Fibroblast of peridontal ligament (primary cell): ENCODE data around the gene FOXJ1.

Source experiments
- DNase-seq: peaks from one replicate; pipeline ENCODE4 v3.0.0-alpha.2; 2010; ENCODE audit errors: extremely low read depth

The FOXJ1 gene

DNA sequence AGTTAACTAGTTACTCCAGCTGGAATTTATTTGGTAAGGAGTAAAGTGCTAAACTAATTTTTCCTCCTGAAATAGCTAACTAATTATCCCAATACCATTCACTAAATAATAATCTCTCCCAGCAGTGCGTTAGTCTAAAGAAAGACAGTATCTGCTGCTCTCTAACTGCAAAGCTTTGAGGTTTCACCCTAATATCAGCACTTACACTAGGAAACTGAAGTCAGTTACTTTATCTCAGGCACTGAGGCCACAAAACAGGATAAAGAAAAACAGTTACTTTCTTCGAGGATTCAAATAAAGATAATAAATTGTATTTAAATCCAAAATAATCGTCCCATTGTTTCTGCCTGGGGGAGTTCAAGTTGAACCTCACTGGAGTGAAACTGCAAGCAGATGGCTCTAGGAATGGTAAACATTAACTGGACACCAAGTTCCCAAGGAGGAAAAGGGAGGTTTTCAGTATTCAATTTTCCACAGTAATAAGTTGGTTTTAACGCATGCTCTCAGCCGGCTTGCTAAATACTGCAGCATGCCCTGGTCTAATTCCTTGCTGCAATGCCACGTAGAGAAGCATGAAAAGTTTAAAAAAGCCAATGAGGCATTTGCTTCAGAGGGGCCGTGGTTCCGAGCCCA is 20.0 kb upstream of the FOXJ1 start:
- DNase-seq: no peak

DNA sequence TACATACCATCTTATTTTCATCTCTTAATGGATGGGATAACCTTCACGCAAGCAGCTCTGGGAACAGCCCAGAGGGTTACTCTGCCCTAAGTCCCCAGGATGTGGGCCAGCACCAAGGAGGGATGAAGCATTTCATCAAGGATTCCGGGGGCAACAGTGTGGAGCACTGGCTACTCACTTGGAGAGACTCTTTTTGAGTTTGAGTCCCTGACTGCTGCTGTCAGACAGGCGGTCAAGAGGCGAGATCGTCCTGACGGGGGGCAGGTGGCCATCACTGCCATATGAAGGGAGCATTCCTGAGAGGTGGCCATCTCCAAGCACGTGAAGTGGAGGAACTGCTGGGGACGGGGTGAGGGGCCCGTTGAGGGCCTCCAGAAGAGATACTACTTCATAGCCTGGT is 18.1 kb upstream of the FOXJ1 start:
- no peak for DNase-seq

DNA sequence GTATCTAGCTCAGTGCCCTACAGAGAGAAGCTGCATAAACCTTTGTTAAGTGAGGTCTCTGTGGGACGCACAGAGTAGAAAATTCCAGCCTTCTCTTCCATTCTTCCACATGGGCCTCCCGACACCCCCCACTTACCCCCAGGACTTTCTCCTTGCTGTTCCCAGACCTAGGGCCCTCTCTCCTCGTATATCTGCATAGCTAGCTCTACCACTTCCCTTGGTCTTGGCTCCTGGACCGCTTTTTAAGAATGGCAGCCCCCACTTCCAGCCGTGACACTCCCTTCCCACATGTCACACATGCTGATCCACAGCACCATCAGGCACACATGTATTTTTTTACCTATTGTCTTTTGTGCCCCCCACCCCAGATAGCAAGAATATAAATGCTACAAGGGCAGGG is 16.7 kb upstream of the FOXJ1 start:
- no peak for DNase-seq

DNA sequence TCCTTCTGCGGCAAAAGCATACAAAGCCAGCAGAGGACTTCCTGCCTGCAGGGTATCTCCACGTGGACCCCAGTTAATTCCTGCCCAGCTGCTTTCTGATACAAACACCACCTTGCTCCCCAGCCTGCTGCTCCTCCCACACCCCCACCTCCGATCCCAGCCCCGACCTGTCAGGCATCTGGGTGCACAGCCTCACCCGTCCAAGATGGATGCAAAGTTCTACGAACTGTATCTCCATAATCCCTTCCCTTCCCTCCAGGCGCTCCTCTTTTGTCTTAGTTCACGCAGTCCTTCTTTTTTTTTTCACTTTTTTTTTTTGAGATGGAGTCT is 15.6 kb upstream of the FOXJ1 start:
- no peak for DNase-seq

DNA sequence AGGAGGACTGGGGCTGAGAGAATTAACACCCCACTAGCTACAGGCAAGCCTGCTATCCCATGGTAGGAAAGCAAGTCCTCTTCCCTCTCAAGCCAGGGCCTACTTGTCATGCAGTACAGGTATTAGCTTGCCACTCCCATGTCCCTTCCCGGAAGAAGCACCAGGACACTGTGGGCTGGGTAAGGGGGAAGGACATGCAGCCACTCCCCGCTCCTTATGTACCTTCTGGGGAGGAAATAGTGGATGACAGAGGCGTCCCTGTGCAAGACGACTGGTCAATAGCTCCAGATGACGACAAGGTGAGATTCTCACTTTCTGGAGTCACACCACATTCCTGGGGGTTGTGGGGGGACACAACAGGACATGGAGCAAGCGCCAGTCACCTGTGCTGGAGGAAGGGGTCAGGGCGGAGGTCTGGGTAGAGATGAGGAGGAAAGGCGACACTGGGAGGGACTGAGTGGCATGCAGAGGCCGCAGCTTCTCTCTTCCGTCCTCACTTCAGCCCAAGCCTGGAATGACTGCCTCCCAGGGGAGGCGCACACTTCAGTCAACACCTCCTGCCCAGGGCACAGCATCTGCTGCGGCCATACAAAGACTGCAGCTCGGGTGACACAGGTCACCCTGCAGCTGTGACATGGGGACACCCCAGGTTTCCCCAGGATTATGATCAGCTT is 15.1 kb upstream of the FOXJ1 start:
- DNase-seq: no peak

DNA sequence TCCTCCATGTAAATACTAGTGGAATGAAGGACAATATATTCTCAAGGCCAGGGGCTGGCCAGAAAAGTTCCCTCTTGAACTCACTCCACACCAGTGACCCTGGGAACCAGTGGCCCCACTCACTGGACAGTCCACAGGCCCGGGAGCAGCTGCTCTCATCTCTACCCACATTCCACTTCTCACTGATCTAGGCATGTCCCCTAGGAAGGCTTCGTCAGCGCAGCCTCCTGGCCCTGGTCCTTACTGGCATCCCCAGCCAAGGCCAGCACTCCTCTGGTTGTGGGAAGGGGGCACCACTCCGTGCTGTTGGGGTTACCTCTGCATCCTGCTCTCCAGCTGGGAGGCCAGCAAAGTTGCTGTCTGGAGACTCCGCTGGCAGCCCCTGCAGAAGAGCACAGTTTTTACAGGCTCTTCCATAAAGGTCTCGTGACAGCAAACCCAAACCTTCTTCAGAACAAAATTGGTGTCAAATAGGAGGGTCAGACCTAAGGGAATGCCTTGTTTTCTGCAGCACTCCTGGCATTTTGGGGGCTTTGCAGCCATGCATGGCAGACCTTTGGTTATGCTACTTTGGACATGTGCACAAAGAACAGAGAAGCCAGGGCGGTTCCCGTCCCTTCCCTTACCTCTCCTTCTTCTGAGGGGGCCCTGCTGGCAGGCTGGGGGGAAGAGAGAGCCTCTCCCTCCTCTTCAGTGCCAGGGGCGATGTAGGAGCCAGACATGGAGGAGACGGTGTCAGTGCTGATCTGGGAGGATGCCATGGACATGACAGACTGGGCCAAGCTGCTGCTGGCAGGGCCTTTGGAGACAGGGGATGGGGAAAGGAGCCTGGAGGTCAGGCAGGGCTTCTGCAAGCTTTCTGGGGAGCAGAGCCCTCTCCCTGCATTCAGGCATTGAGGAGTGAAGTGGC is 14.1 kb upstream of the FOXJ1 start:
- no peak for DNase-seq

DNA sequence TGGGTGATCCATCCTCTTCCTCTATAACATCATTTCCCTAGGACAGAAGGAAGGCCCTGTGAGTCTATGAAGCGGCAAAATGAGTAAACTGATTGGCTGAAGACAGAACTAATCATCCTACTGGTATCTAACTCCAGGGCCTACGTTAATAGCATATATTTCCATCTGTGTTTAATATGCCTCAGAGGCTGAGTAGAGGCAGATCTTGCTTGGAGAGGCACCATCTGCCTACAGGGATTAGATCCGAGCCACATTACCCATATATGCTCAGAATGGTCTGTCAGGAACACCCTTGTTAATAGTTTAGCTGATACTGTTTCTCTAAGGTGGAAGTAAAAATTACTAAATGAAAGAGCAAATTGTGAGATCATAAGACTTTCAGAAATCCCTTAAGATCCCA is 13.2 kb upstream of the FOXJ1 start:
- DNase-seq: no peak

DNA sequence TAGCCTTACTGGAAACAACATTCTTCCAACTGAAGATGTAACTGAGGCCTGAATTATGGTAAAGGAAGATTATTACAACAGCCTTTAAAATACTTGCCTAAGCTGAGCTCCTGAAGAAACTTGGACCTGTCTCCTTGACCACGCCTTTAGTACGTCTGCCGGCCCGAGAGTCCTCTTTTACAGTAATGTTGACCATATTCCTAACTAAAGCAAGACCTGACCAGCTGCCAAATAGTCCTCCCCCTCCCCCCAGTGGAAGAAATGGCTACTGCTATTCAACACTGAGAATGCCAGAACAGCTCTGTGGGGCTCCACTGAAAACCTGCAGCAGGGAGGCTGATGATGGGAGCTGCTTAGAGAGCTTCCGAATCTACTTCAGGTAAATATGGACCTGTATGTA is 12.6 kb upstream of the FOXJ1 start:
- DNase-seq: peak; percentile 21

DNA sequence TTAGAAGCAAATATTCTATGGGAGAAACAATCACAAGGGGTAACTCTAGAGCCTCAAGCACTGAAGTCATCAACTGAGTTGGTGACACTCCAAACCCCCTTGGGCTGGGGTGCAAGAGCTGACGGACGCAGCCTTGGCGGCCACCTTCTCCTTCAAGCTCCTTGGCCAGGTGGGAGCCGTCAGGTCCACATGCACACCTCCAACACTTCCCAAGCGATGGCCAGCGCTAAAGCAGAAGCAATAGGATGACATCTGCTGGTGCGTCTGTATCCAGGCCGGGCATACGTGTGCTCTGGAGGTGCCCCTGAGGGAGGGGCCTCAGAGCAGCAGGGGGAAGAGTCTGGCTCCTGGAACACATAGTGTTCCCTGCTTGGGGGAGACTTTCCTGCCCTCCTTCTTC is 12.2 kb upstream of the FOXJ1 start:
- no peak for DNase-seq

DNA sequence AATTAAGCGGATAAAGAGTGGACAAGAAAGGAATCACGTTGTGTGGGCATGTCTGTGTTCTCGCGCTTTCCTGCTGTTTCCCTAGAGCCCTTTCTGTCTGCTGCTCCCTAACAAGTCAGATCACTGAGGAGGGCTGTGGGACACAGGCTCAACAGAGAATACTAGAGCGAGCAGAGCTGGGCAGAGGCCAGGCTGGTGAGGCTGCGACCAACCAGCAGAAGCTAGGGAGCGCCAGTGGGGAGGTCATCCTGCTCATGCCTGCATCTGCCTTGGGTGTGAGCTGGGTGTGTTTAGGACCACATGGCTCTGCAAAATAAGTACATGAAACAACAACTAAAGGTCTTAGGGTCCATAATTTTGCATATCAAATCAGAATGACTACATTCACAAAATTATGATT is 11.5 kb upstream of the FOXJ1 start:
- no peak for DNase-seq

DNA sequence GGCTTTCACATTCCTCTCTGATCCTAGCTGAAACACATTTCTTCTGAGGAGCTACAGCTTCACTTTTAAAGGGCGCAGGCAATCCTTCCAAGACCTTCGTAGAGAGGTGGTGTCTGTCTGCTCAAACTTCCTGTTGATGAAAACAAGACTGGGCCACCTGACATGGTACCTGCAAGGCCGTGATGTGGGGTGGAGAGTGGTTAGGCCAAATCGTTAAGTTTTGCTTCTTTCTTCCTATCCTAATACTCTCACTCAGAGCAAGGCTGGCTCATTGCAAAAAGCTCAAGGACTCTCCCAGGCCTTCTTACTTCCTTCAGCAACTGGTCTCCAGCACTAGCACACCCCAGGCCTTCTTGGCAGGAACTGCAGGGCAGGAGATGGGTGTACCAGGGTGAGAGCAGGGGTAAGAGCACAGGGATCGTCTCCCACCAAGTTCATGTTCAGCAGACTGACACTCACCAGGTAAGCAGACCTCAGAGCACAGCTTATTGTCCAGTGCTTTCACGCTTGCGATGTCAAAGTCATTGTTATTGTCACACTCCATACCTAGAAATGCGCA is 10.9 kb upstream of the FOXJ1 start:
- no peak for DNase-seq

DNA sequence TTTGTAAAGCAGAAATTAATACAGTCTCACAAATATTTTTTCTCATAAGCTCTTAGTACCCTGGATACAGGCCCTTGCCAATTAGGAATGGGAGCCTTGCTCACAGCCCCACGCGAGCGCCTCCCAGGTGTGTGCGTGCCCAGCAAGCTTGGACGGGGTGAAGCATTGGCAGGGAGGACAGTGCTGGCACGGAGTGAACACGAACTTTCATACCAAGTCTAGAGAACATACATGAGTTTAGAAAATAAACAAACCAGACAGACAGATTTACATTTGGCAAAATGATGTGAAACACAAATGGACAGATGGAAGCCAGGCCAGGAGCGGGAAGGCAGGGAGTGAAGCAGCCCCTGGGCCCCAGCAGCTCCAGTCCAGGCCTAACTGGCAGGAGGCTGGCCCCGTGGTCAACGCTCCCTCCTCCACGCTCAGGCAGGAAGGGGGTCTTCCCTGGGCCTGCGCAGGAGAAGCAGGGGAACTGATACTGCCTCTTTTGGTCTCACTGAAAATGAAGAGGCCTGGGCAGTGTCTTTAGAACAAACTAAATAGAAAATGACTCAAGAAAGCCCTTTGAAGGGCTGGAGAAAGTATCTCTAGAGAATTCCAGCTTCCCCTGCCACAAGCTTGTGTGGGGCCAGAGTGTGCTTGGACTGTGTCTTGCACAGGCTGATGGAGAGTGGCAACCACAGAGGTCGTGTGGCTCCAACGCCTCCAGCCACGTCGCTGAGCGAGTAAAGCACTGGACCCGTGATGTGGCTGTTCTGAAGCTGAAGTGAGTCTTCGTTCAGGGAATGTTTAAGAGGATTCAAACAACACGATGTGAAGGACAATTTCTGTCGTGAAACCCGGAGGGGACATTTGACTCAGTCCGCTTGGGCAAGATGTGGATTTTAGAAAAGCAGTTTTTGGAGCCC is 9.9 kb upstream of the FOXJ1 start:
- DNase-seq: no peak

DNA sequence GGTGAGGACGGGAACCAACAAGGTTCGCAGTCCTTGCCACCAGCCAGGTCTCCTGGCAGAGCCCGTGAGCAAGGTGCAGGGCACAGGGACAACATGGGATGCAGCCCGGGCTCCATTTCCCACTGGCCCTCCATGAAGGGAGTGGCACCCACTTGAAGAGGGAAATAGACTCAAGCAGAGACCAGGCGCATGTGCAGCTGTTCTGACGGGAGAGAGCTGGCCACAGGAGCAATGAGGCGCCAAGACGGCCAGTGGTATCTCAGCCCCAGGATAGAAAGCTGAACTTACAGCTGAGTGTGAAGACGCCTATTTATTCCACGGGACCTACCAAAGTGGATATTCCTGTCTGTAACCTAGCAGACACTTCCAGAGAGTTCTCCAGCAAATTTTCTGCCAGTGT is 8.2 kb upstream of the FOXJ1 start:
- DNase-seq: no peak

DNA sequence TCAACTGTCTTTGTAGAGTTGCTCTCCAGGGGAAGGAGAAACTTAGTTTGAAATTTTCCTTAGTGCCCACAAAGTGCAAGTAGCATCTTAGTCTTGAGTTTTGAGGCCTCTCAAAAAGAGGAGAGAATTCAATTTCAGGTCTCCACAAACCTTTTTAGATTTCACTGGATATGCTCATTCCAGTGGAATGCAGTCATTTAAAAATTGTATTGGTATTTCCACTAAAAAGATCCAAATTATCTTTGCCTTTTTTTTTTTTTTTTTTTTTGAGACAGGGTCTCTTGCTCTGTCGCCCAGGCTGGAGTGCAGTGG is 6.9 kb upstream of the FOXJ1 start:
- DNase-seq: no peak

DNA sequence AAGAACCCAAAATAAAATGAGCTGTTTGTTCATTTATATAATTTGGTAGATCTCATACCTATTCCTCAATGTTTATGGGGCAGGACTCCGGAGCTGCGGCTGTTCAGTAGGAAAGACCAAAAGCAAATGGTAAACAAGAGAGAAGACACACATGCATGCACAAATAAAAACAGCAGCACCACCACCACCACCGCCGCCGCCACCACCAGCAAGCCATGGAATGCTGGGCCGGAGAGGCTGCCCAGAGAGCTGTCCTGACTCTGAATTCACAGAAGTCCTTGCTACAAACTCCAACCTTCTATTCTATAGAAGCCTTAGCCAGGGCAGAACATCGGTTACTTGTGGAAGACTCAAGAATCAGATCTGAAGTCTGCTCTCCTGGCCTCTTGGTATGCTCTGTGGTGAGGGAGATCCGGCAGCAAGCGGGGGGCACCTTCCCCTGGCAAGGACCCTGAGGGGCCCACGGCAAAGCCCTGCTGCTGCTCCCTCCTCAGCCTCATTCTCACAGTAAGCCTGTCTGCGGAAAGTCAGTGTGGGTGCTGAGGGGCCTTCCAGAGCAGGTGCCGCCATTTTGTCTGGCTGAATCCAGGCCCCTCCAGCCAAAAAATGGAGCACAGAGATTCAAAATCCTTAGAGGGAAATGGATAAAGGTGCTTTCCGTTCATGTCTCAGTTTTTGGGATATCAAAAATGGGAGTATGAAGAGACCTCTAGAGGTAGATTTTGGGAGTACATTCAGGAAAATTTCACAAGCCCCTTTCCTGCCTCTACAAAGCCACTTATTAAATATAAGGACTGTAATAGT is 6.4 kb upstream of the FOXJ1 start:
- peak; percentile 52 for DNase-seq

DNA sequence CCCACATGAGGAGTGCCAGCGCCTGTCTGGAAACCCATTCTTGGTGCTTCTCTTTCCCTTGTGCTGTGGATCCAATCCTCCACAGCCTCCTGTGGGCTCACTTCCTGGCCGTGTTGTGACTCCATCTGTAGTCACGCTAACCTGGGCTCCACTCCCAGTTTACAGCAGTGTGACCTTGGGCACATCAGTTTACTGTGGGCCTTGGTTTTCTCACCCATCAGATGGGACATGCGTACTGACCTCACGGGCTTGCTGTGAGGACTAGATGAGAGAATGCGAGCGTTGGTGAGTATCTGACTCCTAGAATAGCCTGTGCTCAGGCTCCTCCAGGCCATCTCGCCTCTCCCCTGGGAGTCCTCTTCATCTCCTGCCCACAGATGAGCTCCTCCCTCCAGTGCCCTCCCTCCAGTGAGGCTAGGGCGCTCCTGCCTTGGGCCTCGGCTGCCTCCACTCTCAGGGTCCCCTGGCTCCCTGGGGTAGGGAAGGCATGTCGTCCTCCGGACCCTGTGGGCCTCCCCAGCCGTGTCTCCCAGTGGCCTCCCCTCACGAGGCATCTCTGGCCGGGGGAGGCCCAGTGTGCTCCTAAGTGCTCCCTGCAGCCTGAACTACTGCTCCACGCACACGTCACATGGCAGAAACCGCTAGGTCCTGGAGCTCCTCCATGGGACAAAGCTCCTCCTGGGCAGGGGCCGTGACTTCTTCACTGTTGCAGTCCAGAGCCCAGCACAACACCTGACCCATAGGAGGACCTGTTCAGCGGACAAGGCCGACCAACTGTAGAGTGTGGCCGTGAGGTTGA is 5.2 kb upstream of the FOXJ1 start:
- no peak for DNase-seq

DNA sequence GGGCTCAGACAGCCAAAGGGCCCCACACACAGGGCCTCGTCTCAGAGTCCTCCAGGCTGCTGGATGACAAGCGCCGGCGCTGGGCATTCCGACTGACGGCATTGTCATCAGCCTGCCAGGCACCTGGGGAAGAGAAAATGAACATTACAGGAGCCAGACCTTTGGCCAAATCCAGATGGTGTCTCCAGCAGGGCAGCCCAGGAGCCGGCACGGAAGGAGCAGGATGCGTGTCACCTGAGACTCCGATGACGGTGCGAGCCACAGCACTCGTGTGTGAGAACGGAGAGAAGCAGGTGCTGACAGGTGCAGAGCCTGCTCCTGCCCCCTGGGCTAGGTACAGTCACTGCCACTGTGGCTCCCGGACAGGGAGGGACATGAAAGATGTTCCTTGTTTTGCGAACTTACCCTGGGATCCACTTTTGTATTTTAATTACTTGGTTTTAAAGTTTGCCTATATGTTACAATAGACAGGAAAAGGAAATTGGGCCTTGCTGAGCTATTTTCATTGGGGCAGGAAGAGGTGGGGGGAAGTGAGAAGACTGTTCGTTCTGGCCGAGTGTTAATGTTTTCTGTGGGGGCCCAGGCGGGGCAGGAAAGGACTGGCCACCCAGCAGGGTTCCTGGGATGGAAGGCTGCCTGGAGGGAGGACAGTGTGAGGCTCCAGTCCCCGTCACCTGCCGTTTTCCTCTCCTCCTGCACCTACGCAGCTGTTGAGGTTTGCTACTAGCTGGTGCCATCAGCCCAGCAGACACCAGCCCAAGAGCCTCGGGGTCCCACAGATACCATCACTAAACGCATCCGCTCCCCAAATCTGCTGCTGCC is 4.4 kb upstream of the FOXJ1 start:
- no peak for DNase-seq

DNA sequence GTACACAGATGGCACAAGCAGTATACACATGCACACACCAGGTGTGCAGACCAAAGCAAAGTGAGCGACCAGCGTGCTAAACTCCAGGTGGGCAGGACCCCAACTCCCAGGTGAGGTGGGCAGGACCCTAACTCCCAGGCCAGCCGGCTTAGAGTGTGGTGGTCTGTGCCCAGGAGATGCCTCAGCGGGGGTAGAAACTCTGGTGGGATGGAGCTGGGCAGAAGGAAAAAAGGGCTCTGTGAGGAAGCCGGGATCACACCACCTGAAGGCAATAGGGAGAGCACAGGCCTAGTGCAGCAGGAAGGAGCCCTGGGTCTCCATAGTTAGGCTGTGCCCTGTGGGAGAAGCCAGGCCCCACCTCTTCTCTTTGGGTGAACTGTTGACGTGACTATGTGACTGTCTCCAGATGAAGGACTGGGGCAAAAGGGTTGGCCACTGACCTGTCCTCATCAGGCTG is 1.6 kb upstream of the FOXJ1 start:
- no peak for DNase-seq

DNA sequence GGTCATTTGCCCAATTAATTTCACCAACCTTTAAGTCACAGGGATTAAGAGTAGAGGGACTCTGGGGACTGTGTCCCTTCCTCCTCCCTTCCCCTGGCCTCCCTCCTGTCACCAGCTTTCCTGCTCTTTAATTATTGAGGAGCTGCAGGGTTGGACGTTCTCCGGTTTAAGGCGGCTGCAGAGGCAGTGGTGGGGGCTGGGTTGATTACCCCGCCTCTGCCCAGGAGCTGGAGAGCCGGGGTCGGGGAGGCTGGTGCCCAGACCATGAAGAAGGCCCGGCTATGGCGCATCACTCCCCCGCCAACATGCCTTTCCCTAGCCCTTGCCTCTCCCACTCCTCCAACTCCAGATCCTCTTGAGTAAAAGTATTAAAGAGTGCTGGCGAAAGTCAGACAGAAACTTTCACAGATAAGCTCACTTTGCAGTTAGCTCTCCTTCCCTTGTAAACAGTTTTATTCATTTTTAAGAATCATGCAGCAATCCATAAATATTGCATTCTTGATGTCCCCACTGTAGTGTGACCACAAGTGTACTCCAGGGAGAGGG is 1.1 kb upstream of the FOXJ1 start:
- DNase-seq: no peak
